Activated T-helper 1 cell treated with Interleukin-2 at 50 U/mL for 16 hours (primary cell): Measurements from ENCODE around the gene QKI.
"Not testable (repeated sequence)": the region's sequence is repeated elsewhere in the genome, so short reads cannot be mapped to it uniquely, and the experiment has no call there.

Experiments
- DNase-seq: peaks from one replicate; pipeline ENCODE4 v3.0.0-alpha.2; 2020; ENCODE audit warnings: low read depth

QKI gene

GRCh38 chr6:163414117-163414945 is at the start of gene QKI:
QKI (plus strand) TSS chr6:163414718; CDS start chr6:163415194, 476 bp downstream.
- peak; percentile 74 for DNase-seq

- DNase-seq: no peak
Observed at GRCh38 chr6:163366288-163366687, 48.2 kb upstream of the QKI start.

DNA sequence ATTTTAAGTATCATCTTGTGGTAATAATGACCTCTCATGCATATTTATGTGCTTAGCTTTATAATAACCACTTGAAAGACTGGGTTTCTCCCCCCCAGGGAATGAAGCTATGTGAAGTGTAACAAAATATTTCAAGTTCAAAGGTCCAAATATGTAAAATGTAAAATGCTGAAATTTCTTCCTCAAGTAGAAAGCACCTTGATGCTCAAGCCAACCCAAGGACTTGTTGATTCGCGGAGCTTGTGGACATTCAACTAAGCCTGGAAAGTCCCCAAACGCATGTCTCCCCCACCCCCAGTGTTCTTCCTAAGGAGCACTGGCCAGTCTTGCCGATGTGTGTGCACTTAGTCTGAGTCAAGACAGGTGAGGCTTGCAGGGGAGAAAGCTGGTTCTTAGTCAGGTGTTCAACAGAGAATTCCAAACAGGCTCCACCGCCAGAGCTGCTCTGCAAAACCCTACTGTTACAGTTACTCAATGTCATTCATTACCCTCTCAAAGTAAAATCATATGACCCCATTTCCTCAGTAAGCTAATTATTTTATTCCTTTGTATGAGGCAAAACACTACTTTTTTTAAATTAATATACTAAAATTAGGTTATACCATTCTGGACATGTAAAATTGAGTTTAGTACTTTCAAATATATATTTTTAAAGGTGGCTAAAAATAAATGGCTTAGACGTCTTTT is 46.9 kb upstream of the QKI start:
- DNase-seq: no peak

- no peak for DNase-seq
Observed at GRCh38 chr6:163369141-163369540, 45.4 kb upstream of the QKI start.

DNA sequence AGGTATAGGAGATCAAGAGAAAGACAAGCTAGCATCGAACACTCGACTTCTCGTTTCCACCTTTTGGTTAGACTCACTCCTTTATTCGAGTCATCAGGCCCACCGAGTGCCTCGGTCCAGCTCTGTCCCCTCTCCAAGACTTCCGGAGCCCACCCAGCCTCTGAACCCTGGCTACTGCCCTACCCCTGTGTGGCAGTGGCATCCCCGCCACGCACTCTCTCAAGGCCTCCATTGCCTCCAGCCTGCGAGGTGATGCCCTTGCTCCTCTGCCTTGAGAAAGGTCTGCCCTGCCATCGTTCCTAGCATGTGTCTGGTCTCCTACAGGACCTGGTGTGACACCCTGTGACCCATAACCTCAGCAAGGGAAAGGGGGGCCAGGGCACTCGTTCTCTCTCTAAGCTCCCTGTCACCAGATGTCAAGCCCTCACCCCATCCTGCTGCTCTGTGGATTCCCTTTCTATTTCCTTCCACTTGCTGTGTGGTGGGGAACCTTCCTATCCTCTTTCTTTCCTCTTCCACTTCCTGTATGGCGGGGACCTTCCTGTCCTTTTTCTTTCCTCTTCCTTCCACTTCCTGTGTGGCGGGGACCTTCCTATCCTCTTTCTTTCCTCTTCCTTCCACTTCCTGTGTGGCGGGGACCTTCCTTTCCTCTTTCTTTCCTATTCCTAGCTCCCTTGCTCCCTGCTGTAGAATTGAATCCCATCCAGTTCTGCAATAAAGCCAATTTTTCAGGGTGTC is 44.7 kb upstream of the QKI start:
- no peak for DNase-seq

- no peak for DNase-seq
Observed at GRCh38 chr6:163370464-163371117, 43.9 kb upstream of the QKI start.

DNA sequence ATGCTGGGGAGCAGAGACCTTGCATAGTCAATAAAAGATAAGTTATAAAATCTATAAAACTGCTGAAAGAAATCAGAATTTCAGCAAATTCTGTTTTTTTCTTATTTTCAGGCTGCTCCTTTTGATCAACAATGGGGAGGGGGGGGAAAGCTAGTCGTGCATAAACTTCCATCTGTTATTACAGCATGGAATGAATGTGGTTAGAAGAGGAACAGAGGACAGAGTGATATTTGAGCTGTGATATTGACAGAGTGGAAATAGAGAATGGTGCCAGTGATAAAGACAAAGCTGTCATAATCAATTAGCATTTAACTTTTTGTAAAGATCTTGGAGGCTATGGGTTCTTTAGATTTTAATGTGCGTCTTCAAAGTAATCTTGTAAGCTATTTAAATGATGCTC is 43.4 kb upstream of the QKI start:
- no peak for DNase-seq

GRCh38 chr6:163373240-163373639 is 41.3 kb upstream of the QKI start:
- DNase-seq: no peak

GRCh38 chr6:163375361-163375760 is 39.2 kb upstream of the QKI start:
- no peak for DNase-seq

GRCh38 chr6:163376187-163376586 is 38.3 kb upstream of the QKI start:
- DNase-seq: no peak

- no peak for DNase-seq
Observed at GRCh38 chr6:163377561-163377960, 37.0 kb upstream of the QKI start.

GRCh38 chr6:163380216-163380615 is 34.3 kb upstream of the QKI start:
- no peak for DNase-seq

DNA sequence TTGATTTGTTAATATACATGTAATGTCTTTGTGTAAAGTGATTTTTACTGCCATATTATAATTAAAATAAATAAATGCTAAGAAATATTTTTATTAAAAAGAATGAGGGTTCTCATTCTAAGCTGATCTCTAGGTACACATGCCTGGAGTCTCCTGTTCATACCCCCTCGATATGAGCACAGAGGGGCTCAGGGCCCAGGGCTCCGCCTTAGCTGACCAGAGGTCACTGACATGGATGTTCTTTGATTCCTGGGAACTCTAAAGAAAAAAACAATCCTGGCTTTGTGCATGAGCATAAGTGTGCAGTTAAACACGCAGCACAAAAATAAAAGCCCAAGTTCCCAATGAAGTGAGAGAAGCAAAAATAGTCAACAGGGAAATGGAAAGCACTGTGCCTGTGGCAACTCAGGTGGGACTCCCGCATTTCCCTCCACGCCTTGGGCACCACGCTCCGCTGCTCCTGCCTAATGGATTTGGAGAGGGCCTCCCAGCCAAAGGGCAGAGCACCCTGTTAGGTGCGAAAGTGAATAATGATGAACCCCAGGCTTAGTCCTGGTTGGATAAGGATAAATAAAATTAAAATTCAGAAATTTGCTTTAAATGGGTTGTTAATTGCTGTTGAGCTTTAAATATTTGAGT is 33.3 kb upstream of the QKI start:
- DNase-seq: no peak

GRCh38 chr6:163383396-163383795 is 31.1 kb upstream of the QKI start:
- DNase-seq: not testable (repeated sequence)

DNA sequence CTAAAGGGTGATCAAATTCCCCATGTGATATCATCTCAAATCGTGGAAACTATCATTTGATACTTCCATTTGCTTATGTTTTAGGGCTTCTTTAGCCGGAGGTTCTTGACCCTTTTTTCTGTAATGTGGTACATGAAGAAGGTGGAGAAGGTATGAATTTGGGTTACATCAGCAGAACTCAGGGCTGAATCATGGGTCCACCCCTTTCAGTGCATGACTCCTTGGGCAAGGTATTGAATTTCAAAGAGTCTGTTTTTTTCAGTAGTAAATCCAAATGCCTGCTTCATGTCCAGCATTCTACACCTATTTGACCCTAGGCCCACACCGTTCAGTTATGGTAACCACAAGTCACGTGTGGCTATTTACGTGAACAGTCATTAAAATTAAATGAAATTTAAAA is 30.6 kb upstream of the QKI start:
- no peak for DNase-seq

- DNase-seq: no peak
Observed at GRCh38 chr6:163384510-163384909, 30.0 kb upstream of the QKI start.

- not testable (repeated sequence) for DNase-seq
Observed at GRCh38 chr6:163385503-163385902, 29.0 kb upstream of the QKI start.

DNA sequence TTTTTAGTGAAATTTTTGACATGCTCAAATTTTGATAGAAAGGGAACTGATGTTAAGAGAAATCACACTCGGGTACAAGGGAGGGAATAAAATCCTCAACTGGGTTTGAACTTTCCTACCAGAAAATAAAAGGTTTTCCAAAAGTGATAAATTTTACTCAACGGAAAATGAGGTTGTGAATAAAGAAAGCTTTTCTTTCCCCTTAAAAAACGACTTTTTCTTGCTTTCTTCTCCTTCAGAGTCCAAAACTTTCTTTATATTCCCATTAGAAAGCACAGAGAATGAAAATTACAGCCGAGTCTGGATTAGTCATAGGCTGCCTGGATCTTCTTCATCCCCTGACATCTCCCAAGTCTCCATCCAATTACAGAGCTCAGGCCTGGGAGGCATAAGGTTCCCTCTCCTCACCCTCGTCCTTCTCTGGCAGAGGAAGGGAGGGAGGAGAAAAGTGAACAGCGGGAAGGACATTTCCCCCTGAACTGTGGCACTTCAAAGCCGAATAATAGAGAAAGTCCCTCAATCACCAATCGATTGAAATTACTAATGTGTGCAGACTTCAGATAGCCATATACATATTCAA is 28.1 kb upstream of the QKI start:
- no peak for DNase-seq

DNA sequence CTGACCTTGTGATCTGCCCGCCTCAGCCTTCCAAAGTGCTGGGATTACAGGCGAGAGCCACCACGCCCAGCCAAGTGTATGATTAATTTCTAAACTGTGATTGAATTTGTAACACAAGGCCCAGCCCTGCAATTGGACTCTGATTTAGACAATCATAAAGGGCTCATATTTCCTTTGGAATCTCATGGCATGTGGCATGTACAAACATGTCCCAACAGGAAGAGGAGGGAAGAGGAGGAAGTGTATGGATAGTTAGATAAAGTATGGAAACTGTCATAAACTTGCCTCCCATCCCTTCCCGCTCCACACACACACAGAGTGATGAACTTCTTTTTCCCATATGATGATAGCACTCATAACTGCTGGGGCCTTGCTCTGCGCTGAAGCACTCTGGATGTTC is 27.2 kb upstream of the QKI start:
- DNase-seq: no peak

GRCh38 chr6:163389354-163389753 is 25.2 kb upstream of the QKI start:
- DNase-seq: no peak

DNA sequence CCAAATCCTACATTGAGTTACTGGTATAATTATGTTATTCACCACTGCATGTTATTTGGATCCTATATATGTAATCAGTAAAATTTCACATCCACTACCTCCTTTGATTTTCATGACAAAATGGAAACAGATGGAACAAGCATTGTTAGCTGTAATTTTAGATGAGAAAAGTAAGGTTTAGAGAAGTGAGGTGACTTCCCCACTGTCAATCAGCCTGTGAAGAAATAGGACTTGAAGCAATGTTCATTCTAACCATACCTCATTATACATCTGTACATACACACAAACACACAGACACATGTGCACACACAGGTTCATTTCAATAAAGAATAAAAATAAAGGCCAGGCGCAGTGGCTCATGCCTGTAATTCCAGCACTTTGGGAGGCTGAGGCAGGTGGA is 23.7 kb upstream of the QKI start:
- DNase-seq: no peak
